Measurements from ENCODE around the gene CEP120.

GRCh38 chr5:123397538-123397937, 25.7 kb downstream of the CEP120 start:
- TF ChIP-seq CTCF (IDR thresholded peaks at IDR 0.05; ENCODE audit: low read depth, low read length, poor library complexity, severe bottlenecking) (no peak), EZH2phosphoT487 (IDR thresholded peaks at IDR 0.05; ENCODE audit: borderline replicate concordance, low read length) (no peak)

Measured in DOHH2 (cell line).